Hematopoietic multipotent progenitor cell treated with erythropoietin and hydrocortisone succinate and interleukin-3 and kit ligand, for 15 days (in vitro differentiated cells): ENCODE measurements around the gene ARID3A.

Experiments
- DNase-seq: peaks from one replicate; pipeline ENCODE4 v3.0.0-alpha.2; 2015; ENCODE audit warnings: low spot score

Gene ARID3A

GRCh38 chr19:1004803-1005664, 79.2 kb downstream of the ARID3A start:
- no peak for DNase-seq

- DNase-seq = no peak
Measured at GRCh38 chr19:1006711-1007398, 81.0 kb downstream of the ARID3A start.

- DNase-seq = no peak
Measured at GRCh38 chr19:1007399-1008251, 81.8 kb downstream of the ARID3A start.

GRCh38 chr19:1008268-1009040, 82.6 kb downstream of the ARID3A start:
- DNase-seq = no peak

- no peak for DNase-seq
Measured at GRCh38 chr19:1009041-1009980, 83.5 kb downstream of the ARID3A start.

GRCh38 chr19:1009981-1010538, 84.2 kb downstream of the ARID3A start:
- DNase-seq = no peak

- DNase-seq = no peak
Measured at GRCh38 chr19:1010586-1011510, 85.0 kb downstream of the ARID3A start.

GRCh38 chr19:1011831-1012333, 86.0 kb downstream of the ARID3A start:
- DNase-seq = no peak

- no peak for DNase-seq
Measured at GRCh38 chr19:1012334-1012733, 86.5 kb downstream of the ARID3A start.

- no peak for DNase-seq
Measured at GRCh38 chr19:1013218-1013617, 87.4 kb downstream of the ARID3A start.

- DNase-seq = no peak
Measured at GRCh38 chr19:1014161-1015060, 88.6 kb downstream of the ARID3A start.

- DNase-seq = no peak
Measured at GRCh38 chr19:1015061-1015781, 89.4 kb downstream of the ARID3A start.

GRCh38 chr19:1015782-1016646, 90.2 kb downstream of the ARID3A start:
- no peak for DNase-seq

- DNase-seq = no peak
Measured at GRCh38 chr19:1016647-1017114, 90.8 kb downstream of the ARID3A start.

- no peak for DNase-seq
Measured at GRCh38 chr19:1017115-1017905, 91.5 kb downstream of the ARID3A start.
